GM18870 (cell line): ENCODE measurements around the gene NPTX1.

Source experiments
- ATAC-seq: cut with Tn5 transposase; IDR thresholded peaks from one replicate; pipeline ENCODE4 v1.9.1; 2021; ENCODE audit warnings: moderate library complexity; ENCODE audit not compliant: unreplicated experiment

Gene NPTX1

DNA sequence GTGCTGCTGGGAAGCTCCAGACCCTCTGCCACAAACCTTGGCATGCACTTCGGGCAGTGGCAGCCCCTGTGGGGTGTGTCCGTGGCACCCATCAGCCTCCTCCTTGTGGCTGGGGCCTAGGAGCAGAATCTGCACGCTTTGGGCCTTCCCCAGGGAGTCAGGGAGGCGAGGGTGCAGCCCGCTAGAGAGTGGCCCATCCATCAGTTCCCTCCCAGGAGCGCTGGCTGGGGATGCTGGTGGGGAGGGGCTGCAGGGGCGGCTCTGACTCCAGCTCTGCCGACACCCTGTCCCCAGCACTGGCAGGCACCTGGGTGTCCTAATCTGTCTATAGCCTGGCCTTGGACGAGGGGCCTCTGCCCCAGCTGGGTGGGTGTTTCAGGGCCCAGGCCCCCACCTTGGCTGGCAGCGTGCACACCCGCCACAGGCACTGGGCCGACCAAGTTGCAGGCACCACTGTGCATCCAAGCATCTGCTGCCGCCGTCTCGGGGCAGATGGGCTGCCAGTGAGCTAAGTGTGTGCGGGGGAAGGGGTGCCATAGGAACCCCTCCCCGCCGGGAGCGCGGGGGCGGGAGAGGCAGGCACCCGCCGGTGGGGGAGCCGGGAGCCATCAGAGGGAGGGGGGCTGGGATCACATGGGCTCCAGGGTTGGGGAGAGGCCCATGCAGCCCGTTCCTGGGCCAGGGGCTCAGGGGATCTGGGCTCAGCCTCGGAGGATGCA lies 31.2 kb downstream of the NPTX1 start:
- no peak for ATAC-seq

DNA sequence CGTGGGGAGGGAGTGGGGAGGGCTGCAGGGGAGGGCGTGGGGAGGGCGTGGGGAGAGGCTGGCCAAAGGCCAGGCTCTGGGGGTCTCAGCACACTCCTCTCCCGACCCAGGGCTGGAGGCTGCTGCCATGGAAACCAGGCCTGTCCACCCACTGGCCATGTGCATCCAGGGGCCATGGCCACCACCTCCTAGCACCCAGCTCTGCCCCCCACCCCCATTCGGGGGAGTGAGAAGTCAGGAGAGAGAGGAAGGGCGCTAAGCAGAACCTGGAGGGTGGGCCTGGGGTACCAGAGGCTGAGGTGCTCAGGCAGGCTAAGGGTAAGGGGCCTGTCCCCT lies 31.8 kb downstream of the NPTX1 start:
- ATAC-seq, result no peak

DNA sequence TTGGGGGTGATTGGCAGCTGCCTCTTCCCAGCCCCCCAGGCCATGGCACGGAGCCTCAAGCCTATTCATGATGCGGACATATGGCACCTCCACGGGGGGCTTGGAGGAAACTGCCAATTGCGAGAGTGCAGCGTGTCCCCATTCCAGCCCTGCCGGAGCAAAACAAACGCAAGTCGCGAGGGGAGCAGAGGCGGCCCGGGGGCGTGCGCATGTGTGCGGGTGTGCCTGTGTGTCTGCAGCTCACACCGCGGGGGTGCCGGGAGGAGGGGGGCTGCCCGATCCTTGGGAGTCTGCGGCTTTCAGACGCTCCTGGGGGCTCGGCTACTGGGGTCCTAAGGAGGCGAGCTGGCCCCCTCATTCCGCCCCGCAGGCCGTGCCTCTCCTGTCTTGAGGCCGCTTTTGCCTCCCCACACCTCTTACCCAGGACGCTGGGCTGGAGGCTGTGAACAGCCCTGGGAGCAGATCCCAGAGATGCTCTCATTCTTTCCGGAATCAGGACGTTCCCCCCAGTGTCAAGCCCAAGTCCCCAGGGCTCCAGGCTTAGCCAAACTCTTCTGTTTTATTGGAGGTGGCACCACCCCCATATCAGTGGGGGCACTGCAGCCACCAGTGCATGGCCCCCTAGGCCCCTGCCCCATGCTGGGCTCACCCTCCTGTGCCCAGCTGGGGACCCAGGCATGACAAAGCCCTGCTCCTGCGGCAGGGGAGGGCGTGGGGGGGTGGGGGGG lies 32.3 kb downstream of the NPTX1 start:
- no peak for ATAC-seq

DNA sequence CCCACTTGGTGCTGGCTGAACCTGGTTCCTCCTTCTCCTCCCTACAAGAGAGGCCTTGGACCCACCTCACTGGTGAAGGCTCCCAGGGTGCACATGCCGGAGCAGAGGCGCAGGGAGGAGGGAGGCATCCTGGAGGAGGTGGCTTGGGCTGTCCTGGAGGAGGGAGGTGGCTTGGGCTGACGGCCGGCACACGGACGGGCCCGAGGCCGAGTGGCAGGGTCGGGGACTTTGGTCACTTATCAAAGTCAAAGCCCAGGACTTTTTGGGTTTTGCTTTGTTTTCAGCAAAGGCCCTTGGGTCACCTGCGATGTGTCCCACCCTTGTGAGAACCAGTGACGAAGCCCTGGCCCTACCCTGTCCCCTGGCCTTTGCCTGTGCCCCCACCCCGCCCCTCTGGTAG lies 32.9 kb downstream of the NPTX1 start:
- ATAC-seq, result no peak

DNA sequence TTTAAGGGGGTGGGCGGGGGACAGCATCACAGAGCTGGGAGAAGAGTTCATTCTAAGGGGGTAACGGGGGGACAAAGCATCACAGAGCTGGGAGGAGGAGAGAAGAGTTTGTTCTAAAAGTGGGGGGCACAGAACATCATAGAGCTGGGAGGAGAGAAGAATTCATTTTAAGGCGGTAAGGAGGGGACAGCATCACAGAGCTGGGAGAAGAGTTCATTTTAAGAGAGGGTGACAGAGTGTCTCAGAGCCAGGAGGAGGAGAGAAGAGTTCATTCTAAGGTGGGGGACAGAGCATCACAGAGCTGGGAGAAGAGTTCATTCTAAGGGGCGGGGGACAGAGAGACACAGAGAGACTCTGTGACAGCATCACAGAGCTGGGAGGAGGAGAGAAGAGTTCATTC lies 33.6 kb downstream of the NPTX1 start:
- ATAC-seq, result no peak

DNA sequence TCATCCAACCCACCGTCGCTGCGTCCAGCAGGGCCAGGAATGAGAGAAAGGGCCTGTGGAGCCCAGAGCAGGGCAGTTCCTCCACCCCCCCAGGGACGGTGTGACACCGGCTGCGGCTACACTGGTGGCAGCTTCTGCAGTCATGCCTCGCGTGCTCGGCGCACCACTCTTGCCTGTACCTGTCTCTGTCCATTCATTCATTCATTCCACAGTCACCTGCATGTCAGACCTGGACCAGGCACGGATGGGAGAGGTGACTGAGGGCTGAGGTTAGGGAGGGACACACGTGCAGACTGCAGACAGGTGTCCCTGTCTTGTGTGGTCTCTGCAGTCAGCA lies 34.1 kb downstream of the NPTX1 start:
- ATAC-seq, result no peak

DNA sequence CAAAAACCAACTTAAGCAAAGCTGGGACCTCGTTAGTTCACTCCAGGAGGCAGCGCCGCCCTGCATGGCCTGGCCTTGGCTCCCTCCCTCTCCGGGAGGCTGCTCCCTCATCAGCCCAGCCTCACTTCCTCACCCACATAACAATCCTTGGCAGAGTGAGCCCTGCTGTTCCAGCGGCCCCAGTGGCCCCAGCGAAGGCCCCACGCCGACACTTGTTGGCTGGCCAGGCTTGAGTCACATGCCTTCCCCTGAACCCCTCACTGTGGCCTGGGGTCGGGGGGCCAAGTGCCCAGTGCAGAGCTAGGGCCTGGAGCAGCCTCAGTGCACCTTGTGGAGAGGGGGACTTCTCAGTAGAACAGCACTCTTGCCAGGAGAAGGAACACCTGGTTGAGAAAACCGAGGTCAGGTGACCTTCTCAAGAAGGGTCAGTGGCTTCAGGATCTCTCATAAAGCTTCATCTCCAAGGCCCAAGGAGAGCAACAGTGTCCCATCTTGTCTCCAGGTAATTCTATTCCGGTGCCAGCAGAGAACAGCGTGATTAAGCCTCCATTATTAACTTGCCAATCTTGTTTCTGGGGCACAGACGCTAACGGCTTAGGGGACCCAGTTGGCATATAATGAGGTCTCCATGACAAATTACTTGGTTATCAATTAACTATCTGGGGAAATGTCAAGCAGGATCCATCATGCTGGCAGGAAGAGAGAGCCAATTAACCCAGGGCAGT lies 34.6 kb downstream of the NPTX1 start:
- ATAC-seq, result no peak

DNA sequence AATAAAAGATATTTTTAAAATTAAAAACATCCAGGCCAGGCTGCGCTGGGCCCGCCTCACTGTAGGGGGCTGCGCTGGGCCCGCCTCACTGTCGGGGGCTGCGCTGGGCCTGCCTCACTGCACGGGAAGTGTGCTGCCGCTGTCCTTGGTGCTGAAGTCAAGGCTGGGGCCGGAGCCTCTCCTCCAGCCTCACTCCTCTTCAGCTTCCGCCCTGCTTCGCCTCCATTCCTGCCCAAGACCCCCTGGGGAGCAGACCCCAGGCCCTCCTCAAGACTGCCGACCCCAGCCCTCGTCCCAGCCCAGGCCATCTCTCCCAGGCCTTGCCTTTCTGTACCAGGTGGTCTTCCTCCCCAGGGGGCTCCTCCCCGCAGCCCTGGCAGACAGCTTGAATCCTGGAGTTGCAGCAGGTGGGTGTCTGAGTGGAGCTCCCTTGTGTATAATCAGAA lies 35.3 kb downstream of the NPTX1 start:
- no peak for ATAC-seq

DNA sequence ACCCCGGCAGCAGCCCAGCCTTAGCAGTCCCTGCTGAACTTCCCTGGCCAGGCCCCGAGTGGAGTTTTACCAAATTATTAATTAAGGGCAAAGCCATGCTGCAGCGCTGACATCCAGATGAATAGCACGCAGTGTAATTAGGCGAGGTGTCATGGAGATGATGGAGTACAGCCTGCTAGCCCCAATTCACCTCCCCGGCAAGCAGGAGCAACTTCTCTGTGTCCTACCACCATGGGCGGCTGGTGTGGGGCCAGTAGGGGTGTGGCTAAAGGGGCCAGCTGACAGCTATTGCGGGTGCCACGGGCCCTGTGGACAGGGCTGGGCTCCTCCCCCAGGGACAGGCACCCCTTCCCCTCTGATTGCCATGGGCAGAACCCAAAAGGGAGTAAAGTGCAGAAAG lies 36.9 kb downstream of the NPTX1 start:
- no peak for ATAC-seq

DNA sequence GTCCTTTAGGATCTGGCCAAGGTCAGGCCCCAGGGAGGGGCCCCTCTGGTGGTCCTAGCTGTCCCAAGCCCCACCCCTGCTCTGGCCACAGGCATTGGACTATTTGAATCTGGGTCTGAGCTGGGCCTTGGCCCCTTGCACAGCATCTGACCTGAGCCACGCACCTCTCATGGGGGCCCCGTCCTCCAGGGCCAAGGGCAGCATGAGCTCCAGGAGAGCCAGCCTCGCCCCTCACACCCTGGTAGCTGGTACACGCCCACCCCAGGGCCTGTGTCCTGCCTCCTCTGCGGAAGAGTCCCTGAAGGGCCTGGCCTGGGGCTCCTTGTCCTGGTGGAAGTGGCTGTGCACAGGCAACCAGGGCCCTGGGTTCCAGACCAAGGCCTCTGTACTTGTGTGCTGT lies 37.6 kb downstream of the NPTX1 start:
- no peak for ATAC-seq

DNA sequence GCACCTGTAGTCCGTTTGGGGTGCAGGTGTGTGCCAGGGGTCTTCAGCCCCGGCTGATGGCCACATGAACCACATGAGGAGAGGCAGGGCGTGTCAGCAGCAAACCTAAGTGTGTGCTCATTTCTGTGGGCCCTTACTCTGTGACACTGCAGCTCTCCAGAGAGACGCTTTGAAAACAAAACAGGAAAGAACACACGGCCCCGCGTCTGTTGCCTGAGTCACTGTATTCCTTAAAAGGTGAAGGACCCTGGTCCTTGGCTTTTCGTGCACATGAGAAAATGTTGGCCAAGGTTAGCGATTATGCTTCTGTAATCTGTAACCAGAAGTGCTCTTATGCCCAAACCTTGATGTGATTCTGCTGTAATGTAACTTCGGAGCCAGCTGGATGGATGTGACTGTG lies 38.9 kb downstream of the NPTX1 start:
- no peak for ATAC-seq

DNA sequence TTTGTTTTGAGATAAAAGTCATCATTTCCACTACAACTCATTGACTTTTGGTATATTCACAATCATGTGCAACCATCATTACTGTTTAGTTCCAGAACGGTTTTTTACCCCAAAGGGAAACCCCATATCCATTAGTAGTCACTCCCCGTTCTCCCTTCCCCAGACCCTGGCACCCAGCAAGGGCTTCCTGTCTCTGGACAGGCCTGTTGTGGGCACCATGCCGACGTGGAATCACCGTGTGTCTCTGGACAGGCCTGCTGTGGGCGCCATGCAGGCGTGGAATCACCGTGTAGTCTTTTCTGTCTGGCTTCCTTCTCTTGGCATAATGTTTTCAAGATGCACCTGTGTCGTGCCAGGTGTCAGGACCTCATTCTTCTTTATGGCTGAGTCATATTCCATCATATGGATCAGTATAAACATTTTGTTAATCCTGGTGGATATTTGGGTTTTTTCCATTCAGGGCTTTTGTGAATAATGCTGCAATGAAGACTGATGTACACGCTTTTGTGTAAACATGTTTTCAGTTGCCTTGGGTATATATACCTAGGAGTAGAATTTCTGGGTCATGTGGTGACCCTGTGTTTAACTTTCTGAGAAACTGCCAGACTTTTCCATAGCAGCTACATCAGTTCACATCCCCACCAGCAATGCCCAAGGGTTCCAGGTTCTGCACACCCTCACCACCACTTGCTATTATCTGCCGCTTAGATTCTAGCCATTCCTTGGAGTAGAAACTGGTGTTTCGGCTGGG lies 42.3 kb downstream of the NPTX1 start:
- ATAC-seq, result no peak

DNA sequence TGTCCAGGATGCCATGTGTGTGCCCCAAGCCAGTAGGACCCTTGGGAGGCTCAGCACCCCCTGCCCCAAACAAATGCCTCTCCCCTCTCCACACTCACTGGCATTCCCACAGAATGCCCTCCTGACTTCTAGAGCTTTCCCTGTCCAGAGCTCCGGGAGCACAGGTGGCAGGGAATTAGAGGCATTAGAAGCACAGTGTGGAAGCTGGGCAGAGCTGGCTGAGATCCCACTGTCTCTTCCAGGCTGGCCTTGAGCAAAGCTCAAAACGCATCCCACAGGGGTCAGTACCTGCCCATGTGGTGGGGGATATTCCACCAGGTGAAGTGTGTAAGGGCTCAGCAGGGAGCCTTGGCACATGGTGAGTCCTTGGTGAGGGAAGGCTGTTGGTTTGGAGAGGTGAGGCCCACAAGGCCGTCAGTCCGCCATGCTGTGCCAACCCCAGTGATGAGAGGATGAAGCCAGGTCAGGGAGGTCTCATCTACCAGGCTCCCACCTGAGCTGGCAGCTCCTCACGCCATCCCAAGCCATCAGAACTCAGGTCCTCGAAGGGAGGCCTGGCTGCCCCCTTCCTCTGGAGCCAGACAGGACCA lies 43.4 kb downstream of the NPTX1 start:
- ATAC-seq, result no peak

DNA sequence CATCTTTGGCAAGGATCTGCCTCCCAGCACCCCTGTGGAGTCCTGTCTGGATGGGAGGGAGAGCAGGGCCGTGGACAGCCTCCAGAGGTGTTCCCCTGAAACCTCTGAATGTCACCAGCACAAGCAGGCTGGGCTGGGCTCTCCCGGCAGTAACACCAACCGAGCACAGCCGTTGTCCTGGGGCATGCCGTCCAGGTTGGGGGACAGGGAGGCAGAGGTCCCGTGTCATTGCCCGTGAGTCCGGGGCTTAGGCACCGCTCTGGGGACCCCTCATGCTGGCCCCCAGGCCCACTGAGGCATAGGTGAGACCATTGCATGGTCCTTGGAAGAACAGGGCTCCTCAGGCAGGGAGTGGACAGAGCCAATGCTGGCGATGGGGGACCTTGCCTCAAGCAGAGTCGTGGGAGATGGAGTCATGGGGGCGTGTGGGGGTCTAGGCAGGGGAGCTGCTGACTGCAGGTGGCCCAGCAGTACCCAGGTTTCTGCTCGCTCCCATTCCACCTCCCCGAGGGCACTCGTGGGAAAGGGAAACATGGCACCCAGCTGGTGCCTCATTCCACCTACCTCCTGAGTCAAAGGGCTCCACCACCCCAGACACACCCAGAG lies 44.0 kb downstream of the NPTX1 start:
- no peak for ATAC-seq

DNA sequence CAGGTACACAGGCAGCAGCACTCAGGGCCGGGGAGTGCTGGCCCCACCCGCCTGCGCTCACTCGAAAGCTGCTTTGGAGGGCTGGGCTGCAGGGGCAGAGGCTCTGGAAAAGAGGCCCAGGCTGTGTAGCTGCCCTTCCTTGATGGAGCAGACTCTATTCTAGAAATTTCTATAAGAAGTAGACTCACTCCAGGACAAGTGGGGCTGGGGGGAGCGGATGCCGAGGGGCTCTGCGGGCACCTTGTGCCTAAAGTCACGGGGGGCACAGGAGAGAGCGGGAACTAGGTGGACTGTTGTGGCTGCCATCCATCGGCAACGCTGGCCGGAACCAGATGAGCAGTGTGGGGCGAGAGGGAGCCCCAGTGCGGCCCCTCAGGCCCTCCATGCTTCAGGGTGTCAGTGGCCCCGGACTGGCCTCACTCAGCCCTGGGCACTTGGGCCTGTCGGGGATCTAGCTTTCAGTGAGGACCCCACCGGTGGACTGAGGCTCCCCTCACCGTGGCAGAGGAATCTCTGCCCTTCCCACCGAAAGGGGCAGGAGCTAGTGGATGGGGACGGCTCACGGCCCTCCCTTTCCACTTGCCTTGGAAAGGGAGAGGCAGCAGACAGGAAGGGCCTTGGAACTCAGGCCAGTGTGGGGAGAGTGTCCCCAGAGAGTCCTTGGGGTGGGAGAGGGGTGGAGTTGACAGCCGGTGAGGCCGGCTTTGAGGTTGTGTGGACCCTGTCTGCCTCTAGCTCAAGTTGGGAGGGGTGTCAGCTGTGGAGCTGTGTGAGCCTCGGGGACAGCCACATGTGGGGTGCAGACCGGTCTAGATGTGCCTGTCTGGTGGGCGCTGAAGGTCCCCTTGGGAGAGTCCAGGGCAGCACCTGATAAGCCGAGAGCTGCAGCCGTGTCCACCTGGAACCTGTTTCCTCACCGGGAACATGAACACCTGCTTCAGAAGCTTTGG lies 44.9 kb downstream of the NPTX1 start:
- no peak for ATAC-seq

DNA sequence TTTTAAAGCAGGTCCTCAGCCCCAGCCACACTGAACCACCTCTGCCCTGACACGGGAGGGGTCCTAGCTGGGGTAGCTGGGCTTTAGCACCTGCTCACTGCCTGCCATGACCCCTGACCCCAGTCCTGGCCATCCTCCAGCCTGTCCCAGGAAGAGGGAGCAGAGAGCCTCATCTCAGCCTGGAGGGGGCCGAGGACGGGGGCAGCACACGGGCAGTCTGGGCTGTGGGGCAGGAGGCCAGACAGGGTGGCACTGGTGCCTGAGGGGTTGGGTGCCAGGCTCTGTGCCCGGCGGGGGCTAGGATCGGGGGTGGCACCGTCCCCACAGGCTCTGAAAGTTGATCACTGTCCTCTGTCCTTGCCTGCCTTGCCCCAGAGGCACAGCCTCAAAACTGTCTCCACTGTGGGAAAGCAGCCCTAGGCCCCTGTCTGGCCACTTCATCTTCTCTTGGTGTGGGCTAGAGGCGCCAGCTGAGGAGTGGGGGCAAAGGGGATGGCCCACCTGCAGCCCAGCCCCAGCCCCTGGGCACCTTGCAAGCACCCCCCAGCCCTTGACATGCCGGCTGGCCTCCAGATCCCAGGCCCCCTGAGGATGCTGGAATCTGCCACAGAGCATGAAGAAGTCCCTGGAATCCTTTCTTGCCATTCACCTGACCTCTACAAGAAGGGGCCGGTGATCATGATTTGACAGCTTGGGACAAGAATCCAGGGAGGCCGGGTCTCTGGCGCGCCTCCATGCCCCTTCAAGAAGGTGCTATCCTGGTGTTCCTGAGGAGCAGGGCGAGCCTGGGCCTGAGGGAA lies 45.8 kb downstream of the NPTX1 start:
- no peak for ATAC-seq

DNA sequence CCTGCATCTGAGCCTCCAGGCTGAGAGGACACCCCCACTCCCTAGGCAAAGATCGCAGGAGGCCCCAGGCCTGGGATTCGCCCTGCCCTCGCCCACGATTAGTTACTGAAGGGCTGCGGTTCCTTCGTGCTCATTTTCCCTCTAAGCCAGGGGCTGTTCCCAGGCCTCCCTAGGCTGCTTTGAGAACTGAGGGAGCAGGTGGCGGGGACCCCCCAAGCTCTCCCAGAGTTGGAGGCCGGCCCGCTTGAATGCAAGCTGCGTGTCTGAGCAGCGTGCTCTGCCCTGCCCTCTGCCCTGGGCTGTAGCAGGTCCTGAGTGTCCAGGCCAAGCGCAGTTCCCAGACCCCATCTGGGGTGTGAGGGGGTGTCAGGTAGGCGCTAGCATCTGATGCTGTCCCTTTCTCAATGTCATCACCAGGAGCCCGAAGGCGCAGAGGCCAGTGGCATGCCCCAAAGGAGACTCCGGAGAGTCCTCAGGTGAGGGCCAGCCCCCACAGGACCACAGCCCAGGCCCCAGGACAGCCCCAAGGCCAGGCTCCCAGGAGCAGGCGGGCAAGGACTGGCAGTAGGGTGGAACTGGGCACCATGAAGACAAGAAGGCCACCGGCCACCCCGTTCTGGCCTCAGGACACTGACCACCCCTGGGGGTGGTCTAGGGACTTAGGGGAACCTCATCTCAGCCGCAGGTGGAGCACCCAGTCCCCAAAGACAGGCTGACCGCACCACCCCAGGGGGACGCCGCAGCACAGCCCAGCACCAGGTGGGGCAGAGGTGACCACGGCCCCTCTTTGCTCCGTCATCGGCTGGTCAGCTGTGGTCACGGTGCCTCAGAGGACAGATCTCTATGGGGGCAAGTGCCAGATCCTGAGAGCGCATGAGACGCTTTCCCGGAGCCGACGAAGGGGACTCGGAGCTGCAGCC lies 46.8 kb downstream of the NPTX1 start:
- no peak for ATAC-seq

DNA sequence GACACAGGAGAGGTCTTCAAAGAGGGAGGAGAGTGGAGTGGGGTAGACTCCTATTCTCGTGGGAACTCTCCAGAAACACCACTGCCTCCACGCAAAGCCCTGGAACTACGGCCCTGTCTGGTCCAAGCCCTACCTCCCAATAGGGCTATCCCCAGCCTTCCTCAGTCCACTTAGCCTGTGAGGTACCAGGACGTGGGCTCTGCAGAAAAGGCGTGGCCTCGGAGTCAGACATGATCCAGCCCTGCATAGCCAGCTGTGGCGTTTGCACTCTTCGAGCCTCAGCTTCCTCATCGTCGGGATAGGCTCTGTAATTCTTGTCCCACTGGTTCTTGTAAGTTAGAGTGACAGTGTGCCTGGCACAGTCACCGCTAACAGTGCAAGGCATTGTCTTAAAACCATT lies 47.6 kb downstream of the NPTX1 start:
- ATAC-seq, result no peak
